SK-N-SH (cell line): ENCODE results near the gene DYNC2H1. TPM values are rescaled to one million over a fixed set of nuclear protein-coding genes. Genes with fewer than 3 reads are reported as not detected.
A peak's percentile ranks its signal among the peaks of the same experiment; 100 is the strongest.

Experiments
- CTCF ChIA-PET: fragments of 300-600, 350-600 bp; formaldehyde crosslinking; extraction: SDS; loops from one replicate; lab custom pipeline; 2021; lab: Yijun Ruan, JAX
- POLR2A ChIA-PET: fragments of 350-600 bp; sonication (Branson Sonifier 250); formaldehyde crosslinking; extraction: SDS; loops from one replicate; lab custom pipeline; 2020; ENCODE audit warnings: antibody characterized with exemption, inconsistent platforms; lab: Yijun Ruan, JAX
- DNase-seq: peaks from one replicate; pipeline ENCODE4 v3.0.0; 2012
- H2AFZ ChIP-seq: fragments of 200-600 bp; sonication (generic); 2 replicates; pipeline ENCODE4 v1.8.1; 2016; ENCODE audit warnings: antibody characterized with exemption, mild to moderate bottlenecking, low read depth
- H3F3A ChIP-seq: fragments of 200-600 bp; sonication (generic); replicated peaks from 2 replicates; pipeline ENCODE3; 2016; ENCODE audit warnings: antibody characterized with exemption, mild to moderate bottlenecking; ENCODE audit not compliant: insufficient read depth
- H3K27ac ChIP-seq, 2 experiments: fragments of 200-500 bp in 1 of 2; fragments of 200-600 bp in 1 of 2; sonication (Bioruptor generic) in 1 of 2; sonication (generic), shearing (Covaris generic) in 1 of 2; 2 replicates each; pipeline versions ENCODE4 v1.5.1 to v1.6.1; 2014 to 2016; ENCODE audit warnings: low read depth in 2 of 2, inconsistent platforms in 1 of 2, low read length in 1 of 2, mild to moderate bottlenecking in 1 of 2, mixed read lengths in 1 of 2
- H3K27me3 ChIP-seq: fragments of 200-600 bp; sonication (generic), shearing (Covaris generic); 2 replicates; pipeline ENCODE4 v1.6.1; 2016; ENCODE audit warnings: mixed run types; ENCODE audit not compliant: insufficient read depth
- H3K36me3 ChIP-seq, 2 experiments: fragments of 200-500 bp in 1 of 2; fragments of 200-600 bp in 1 of 2; sonication (Bioruptor generic) in 1 of 2; sonication (generic) in 1 of 2; replicated peaks in 1 of 2; 2 replicates each; pipeline versions ENCODE3 to v1.5.1; 2014 to 2016; ENCODE audit warnings: low read length in 1 of 2, mild to moderate bottlenecking in 1 of 2; ENCODE audit not compliant: insufficient read depth in 2 of 2, control insufficient read depth in 1 of 2
- H3K4me1 ChIP-seq, 2 experiments: fragments of 200-500 bp in 1 of 2; fragments of 200-600 bp in 1 of 2; sonication (Bioruptor generic) in 1 of 2; sonication (generic), shearing (Covaris generic) in 1 of 2; 2 replicates each; pipeline versions ENCODE4 v1.5.1 to v1.6.1; 2014 to 2016; ENCODE audit warnings: low read depth in 1 of 2, low read length in 1 of 2, mixed run types in 1 of 2; ENCODE audit not compliant: insufficient read depth in 2 of 2, control insufficient read depth in 1 of 2
- H3K4me2 ChIP-seq: fragments of 200-600 bp; sonication (generic), shearing (Covaris generic); 2 replicates; pipeline ENCODE4 v1.6.1; 2017; ENCODE audit warnings: mixed run types
- H3K4me3 ChIP-seq, 2 experiments: fragments of 200-500 bp in 1 of 2; fragments of 200-600 bp in 1 of 2; sonication (Bioruptor generic) in 1 of 2; sonication (generic), shearing (Covaris generic) in 1 of 2; 2 replicates each; pipeline versions ENCODE4 v1.5.1 to v1.8.1; 2014 to 2016; ENCODE audit warnings: low read depth in 2 of 2, inconsistent platforms in 1 of 2, low read length in 1 of 2, mild to moderate bottlenecking in 1 of 2, mixed read lengths in 1 of 2, moderate library complexity in 1 of 2
- H3K79me2 ChIP-seq: fragments of 200-600 bp; sonication (generic); 2 replicates; pipeline ENCODE4 v1.8.1; 2017; ENCODE audit warnings: mild to moderate bottlenecking; ENCODE audit not compliant: insufficient read depth
- H3K9ac ChIP-seq: fragments of 200-600 bp; sonication (generic); 2 replicates; pipeline ENCODE4 v1.6.1; 2017; ENCODE audit warnings: mixed run types
- H3K9me2 ChIP-seq: fragments of 200-600 bp; sonication (generic); 2 replicates; pipeline ENCODE4 v1.6.1; 2017; ENCODE audit warnings: mixed run types
- H3K9me3 ChIP-seq: fragments of 200-600 bp; sonication (generic); 2 replicates; pipeline ENCODE4 v1.6.1; 2017; ENCODE audit warnings: mixed run types, mild to moderate bottlenecking, moderate library complexity
- H4K20me1 ChIP-seq: fragments of 200-600 bp; sonication (generic); 2 replicates; pipeline ENCODE4 v1.6.1; 2017; ENCODE audit warnings: mild to moderate bottlenecking, mixed run types; ENCODE audit not compliant: insufficient read depth
- CTCF ChIP-seq: fragments of 200-600 bp; sonication (generic); IDR thresholded peaks from 2 replicates; pipeline ENCODE4 v1.6.1; 2017; ENCODE audit warnings: antibody characterized with exemption, mild to moderate bottlenecking, moderate library complexity
- EP300 ChIP-seq, 2 experiments: IDR thresholded peaks; 2 replicates each; pipeline versions ENCODE4 v1.4.0 to v1.6.1; 2012; ENCODE audit warnings: borderline replicate concordance in 1 of 2, low read depth in 1 of 2, low read length in 1 of 2
- PBX3 ChIP-seq: IDR thresholded peaks from 2 replicates; pipeline ENCODE4; 2012
- RCOR1 ChIP-seq: fragments of 150-350 bp; IDR thresholded peaks from 2 replicates; pipeline ENCODE4 v1.6.1; 2017; ENCODE audit warnings: antibody characterized with exemption, low read length
- RXRA ChIP-seq: IDR thresholded peaks from 2 replicates; pipeline ENCODE4 v1.4.0; 2012; ENCODE audit warnings: low read depth, mild to moderate bottlenecking, borderline replicate concordance
- YY1 ChIP-seq: IDR thresholded peaks from 2 replicates; pipeline ENCODE4 v1.4.0; 2012; ENCODE audit warnings: low read depth, mild to moderate bottlenecking
- WGBS: methylation state at CpG from one replicate; pipeline ENCODE4 v1.1.6; 2017; ENCODE audit warnings: low lambda C conversion rate; 5-methylcytosine and 5-hydroxymethylcytosine counted together
- polyA plus RNA-seq, 3 experiments: library from polyadenylated mRNA; depleted of rRNA; stranded (reverse); fragments of >200 nt; gene quantifications; 2 replicates each; pipeline ENCODE4 v1.2.3, GENCODE V29; 2012
- TF ChIP-seq, protein P1 (sequence below): IDR thresholded peaks from 2 replicates; pipeline ENCODE4 v1.4.0; 2012; ENCODE audit warnings: low read depth, borderline replicate concordance

Gene DYNC2H1
- polyA plus RNA-seq, 1 of the 3 experiments (the other 2 are of a cell fraction), result 15.3 TPM

- H2AFZ ChIP-seq, result no peak overlapping the region
- H3K36me3 ChIP-seq, result no peaks in the 10 kb centered on the region
- no peaks in the 10 kb centered on the region for H3K79me2 ChIP-seq
- H3K4me3 ChIP-seq, result no peak overlapping the region
- CTCF ChIA-PET, result interaction anchor here (1.4 to 1.6 kb wide), 2 partner anchors 9 to 13 kb away, joined by 3 read pairs; no protein-coding TSS in a partner anchor
- H3K27me3 ChIP-seq, result no peaks in the 10 kb centered on the region
- no peak overlapping the region for H3K9ac ChIP-seq
- POLR2A ChIA-PET, result no interaction called here
- H3K27ac ChIP-seq, result no peak overlapping the region; a peak in 1 of 4 replicates
- DNase-seq, result no peak
- H3K4me2 ChIP-seq, result no peak overlapping the region
- no peaks in the 10 kb centered on the region for H3F3A ChIP-seq
- no peaks in the 10 kb centered on the region for H3K9me2 ChIP-seq
- peak; percentile 28; the same call in 1 of the 2 replicates for TF ChIP-seq CTCF
- TF ChIP-seq, protein P1, sequence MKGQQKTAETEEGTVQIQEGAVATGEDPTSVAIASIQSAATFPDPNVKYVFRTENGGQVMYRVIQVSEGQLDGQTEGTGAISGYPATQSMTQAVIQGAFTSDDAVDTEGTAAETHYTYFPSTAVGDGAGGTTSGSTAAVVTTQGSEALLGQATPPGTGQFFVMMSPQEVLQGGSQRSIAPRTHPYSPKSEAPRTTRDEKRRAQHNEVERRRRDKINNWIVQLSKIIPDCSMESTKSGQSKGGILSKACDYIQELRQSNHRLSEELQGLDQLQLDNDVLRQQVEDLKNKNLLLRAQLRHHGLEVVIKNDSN, result no peak
- H4K20me1 ChIP-seq, result no peaks in the 10 kb centered on the region
- WGBS, result 97% methylated on average over 3 of the region's 3 CpGs
- no peaks in the 10 kb centered on the region for H3K9me3 ChIP-seq
- peaks cover 0 to 8% of the 10 kb centered on the region in 2 experiments; a peak in 2 of 4 replicates for H3K4me1 ChIP-seq
Measured at GRCh38 chr11:103484545-103484944, 375.3 kb downstream of the DYNC2H1 start.

GRCh38 chr11:103486604-103487003 is 377.4 kb downstream of the DYNC2H1 start:
- Histone ChIP-seq H4K20me1 (no peaks in the 10 kb centered on the region), H3K36me3 (no peaks in the 10 kb centered on the region), H3K27ac (no peak overlapping the region; a peak in 1 of 4 replicates), H3K9ac (no peak overlapping the region), H3F3A (no peaks in the 10 kb centered on the region), H3K79me2 (no peaks in the 10 kb centered on the region), H2AFZ (no peak overlapping the region), H3K9me2 (no peaks in the 10 kb centered on the region), H3K4me1 (peaks cover 0 to 2% of the 10 kb centered on the region in 2 experiments; a peak in 2 of 4 replicates), H3K27me3 (no peaks in the 10 kb centered on the region), H3K9me3 (no peaks in the 10 kb centered on the region), H3K4me2 (no peak overlapping the region), H3K4me3 (no peak overlapping the region)
- CTCF ChIA-PET, result interaction anchor here (0.5 to 1.3 kb wide), 4 partner anchors 44 to 198 kb away, joined by 3 to 4 read pairs (median 4); no protein-coding TSS in a partner anchor
- no peak for DNase-seq
- TF ChIP-seq YY1, result no peak
- no peak for TF ChIP-seq RCOR1
- TF ChIP-seq PBX3, result peak; percentile 26
- 93% methylated on average over 5 of the region's 5 CpGs for WGBS
- POLR2A ChIA-PET, result interaction anchor here (2.0 kb wide), 1 partner anchor 50 kb away, joined by 8 read pairs; no protein-coding TSS in a partner anchor

GRCh38 chr11:103487113-103487512 is 377.9 kb downstream of the DYNC2H1 start:
- H3K9ac ChIP-seq, result no peak overlapping the region
- H3K9me2 ChIP-seq, result no peaks in the 10 kb centered on the region
- H4K20me1 ChIP-seq, result no peaks in the 10 kb centered on the region
- H3K27me3 ChIP-seq, result no peaks in the 10 kb centered on the region
- no peak for TF ChIP-seq RXRA
- TF ChIP-seq EP300 (IDR thresholded peaks at IDR 0.05; ENCODE audit: borderline replicate concordance in 1 of 2, low read depth in 1 of 2, low read length in 1 of 2), result no peak
- H3K79me2 ChIP-seq, result no peaks in the 10 kb centered on the region
- 95% methylated on average over 4 of the region's 4 CpGs for WGBS
- peaks cover 0 to 2% of the 10 kb centered on the region in 2 experiments; a peak in 1 of 4 replicates for H3K4me1 ChIP-seq
- no peak for DNase-seq
- POLR2A ChIA-PET, result interaction anchor here (2.0 kb wide), 1 partner anchor 50 kb away, joined by 8 read pairs; no protein-coding TSS in a partner anchor
- H3K4me2 ChIP-seq, result no peak overlapping the region
- no peaks in the 10 kb centered on the region for H3K36me3 ChIP-seq
- no peak overlapping the region for H3K27ac ChIP-seq
- CTCF ChIA-PET, result interaction anchor here (1.1 kb wide), 1 partner anchor 50 kb away, joined by 4 read pairs; no protein-coding TSS in a partner anchor
- no peak overlapping the region for H2AFZ ChIP-seq
- H3K9me3 ChIP-seq, result no peaks in the 10 kb centered on the region
- H3F3A ChIP-seq, result no peaks in the 10 kb centered on the region
- H3K4me3 ChIP-seq, result no peak overlapping the region
